Peyer's patch (tissue), 4 donors: ENCODE results near the gene SRSF8. TPM values are rescaled to one million over a fixed set of nuclear protein-coding genes. Genes with fewer than 3 reads are reported as not detected.

Source experiments
- DNase-seq, 3 donors: peaks; one replicate each; pipeline ENCODE4 v3.0.0-alpha.2; 2017 to 2019
- H3K27ac ChIP-seq, 4 donors: fragments of 200-600 bp; sonication (generic); one replicate each; pipeline ENCODE4 v1.5.1; 2016 to 2019
- H3K27me3 ChIP-seq, 2 donors: fragments of 200-600 bp; sonication (generic); one replicate each; pipeline ENCODE4 v1.5.1; 2019
- H3K36me3 ChIP-seq, 3 donors: fragments of 200-600 bp; sonication (generic); one replicate each; pipeline ENCODE4 v1.5.1; 2016 to 2019
- H3K4me1 ChIP-seq, 4 donors: fragments of 200-600 bp; sonication (generic); one replicate each; pipeline ENCODE4 v1.5.1; 2016 to 2019
- H3K4me3 ChIP-seq, 4 donors: fragments of 200-600 bp; sonication (generic); 1 replicate in 3 of 4; 2 replicates in 1 of 4; pipeline ENCODE4 v1.5.1; 2016 to 2019; ENCODE audit warnings: mild to moderate bottlenecking in 1 of 4
- H3K9me3 ChIP-seq, 4 donors: fragments of 200-600 bp; sonication (generic); one replicate each; pipeline ENCODE4 v1.5.1; 2016 to 2019; ENCODE audit warnings: mild to moderate bottlenecking in 1 of 4
- POLR2A ChIP-seq, 2 donors: fragments of 450-650 bp; IDR thresholded peaks; one replicate each; pipeline ENCODE4 v1.5.1; 2017; ENCODE audit warnings: antibody characterized with exemption in 2 of 2, mild to moderate bottlenecking in 2 of 2, moderate library complexity in 2 of 2
- total RNA-seq, 4 donors: library from RNA; depleted of rRNA; stranded (reverse); fragments of >200 nt; gene quantifications; one replicate each; pipeline ENCODE4 v1.1.0, GENCODE V29; 2016
- TF ChIP-seq, protein P1 (sequence below), 6 experiments: fragments of 450-650 bp in 4 of 6; fragments of 200-600 bp in 2 of 6; sonication (generic) in 1 of 6; IDR thresholded peaks; one replicate each; pipeline ENCODE4 v1.5.1; 2017 to 2019; ENCODE audit warnings: antibody characterized with exemption in 6 of 6, mild to moderate bottlenecking in 3 of 6, moderate library complexity in 1 of 6

Gene SRSF8
- total RNA-seq, 4 donors from 2014 or later, result 19.0 to 41.0 (median 27.4) TPM

DNA sequence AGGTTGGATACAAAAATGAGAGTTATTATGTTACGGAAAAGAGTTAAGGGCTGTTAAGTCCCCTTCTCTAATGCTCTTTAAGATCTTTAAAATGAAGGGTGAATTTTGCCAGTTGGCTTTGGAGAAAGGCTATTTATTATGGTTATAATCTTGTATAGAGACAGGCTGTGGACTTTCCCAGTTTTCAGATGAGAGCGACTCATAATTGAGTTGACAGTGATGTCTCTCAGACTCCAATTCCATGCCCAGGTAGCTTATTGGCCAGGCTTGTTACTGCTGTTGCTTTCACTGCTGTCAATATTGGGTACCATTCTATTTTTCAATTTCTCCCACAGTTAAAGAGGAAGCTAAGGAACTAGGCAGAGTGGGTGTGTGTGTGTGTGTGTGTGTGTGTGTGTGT lies 36.0 kb downstream of the SRSF8 start:
- TF ChIP-seq, protein P1, sequence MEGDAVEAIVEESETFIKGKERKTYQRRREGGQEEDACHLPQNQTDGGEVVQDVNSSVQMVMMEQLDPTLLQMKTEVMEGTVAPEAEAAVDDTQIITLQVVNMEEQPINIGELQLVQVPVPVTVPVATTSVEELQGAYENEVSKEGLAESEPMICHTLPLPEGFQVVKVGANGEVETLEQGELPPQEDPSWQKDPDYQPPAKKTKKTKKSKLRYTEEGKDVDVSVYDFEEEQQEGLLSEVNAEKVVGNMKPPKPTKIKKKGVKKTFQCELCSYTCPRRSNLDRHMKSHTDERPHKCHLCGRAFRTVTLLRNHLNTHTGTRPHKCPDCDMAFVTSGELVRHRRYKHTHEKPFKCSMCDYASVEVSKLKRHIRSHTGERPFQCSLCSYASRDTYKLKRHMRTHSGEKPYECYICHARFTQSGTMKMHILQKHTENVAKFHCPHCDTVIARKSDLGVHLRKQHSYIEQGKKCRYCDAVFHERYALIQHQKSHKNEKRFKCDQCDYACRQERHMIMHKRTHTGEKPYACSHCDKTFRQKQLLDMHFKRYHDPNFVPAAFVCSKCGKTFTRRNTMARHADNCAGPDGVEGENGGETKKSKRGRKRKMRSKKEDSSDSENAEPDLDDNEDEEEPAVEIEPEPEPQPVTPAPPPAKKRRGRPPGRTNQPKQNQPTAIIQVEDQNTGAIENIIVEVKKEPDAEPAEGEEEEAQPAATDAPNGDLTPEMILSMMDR (IDR thresholded peaks at IDR 0.05), result no peak
- TF ChIP-seq POLR2A (IDR thresholded peaks at IDR 0.05), result no peak
- Histone ChIP-seq H3K9me3 (no peaks in the 10 kb centered on the region), H3K4me1 (peaks cover 0 to 3% (median 0%) of the 10 kb centered on the region in 4 donors), H3K4me3 (no peak overlapping the region), H3K36me3 (no peaks in the 10 kb centered on the region), H3K27me3 (no peaks in the 10 kb centered on the region), H3K27ac (no peak overlapping the region)
- no peak for DNase-seq

DNA sequence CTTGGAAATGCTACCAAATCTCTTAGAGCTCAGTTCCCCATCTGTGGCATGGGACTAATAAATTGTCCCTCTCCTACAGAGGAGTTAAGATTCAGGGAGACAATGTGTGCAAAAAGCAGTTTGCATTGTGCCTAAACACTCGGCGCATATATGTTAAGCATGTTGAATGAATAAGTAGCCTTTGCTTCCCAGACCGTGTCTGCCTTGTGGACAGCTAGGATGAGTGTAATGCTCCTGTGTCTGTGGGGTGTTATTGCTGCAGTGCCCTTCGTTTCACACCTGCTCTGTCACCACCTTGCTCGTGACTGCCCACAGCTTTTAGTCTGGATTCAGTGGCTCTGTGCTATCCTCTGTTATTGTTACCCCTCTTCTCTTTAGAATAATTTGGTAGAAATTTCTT lies 37.0 kb downstream of the SRSF8 start:
- TF ChIP-seq, protein P1 (IDR thresholded peaks at IDR 0.05), result no peak
- no peak for TF ChIP-seq POLR2A (IDR thresholded peaks at IDR 0.05)
- Histone ChIP-seq H3K27me3 (no peaks in the 10 kb centered on the region), H3K9me3 (no peaks in the 10 kb centered on the region), H3K36me3 (no peaks in the 10 kb centered on the region), H3K27ac (no peak overlapping the region), H3K4me1 (peaks cover 0 to 3% (median 0%) of the 10 kb centered on the region in 4 donors), H3K4me3 (no peak overlapping the region)
- DNase-seq, result no peak

DNA sequence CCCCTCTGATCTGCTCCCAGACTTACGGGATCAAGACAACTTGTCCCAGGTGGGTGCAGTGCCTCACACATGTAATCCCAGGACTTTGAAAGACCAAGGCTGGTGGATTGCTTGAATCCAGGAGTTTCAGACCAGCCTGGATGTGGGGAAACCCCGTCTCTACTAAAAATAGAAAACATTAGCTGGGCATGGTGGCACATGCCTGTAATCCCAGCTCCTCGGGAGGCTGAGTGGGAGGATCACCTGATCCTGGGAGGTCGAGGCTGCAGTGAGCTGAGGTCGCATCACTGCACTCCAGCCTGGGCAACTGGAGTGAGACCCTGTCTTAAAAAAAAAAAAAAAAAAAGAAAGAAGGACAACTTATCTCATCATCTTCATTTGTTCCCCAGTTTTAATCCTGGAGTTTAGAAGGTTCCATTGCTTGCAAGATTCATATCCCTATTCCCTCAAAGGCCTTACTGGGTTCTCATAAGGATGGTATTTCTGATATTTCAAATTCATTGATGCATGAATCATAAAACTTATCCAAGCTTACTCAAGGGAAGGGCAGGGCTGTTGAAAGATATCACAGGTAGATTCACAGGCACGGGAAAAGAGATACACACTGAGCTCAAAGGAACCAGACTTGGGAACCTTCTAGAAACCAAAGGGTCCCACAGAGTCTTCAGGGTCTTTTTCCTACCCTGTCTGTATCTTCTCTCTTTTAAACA lies 37.6 kb downstream of the SRSF8 start:
- Histone ChIP-seq H3K36me3 (no peaks in the 10 kb centered on the region), H3K27me3 (no peaks in the 10 kb centered on the region), H3K9me3 (no peaks in the 10 kb centered on the region), H3K27ac (no peak overlapping the region), H3K4me3 (no peak overlapping the region), H3K4me1 (peaks cover 0 to under 1% (median 0%) of the 10 kb centered on the region in 4 donors)
- TF ChIP-seq, protein P1 (IDR thresholded peaks at IDR 0.05), result no peak
- no peak for TF ChIP-seq POLR2A (IDR thresholded peaks at IDR 0.05)
- no peak for DNase-seq

GRCh38 chr11:95104856-95105255 lies 38.1 kb downstream of the SRSF8 start:
- no peaks in the 10 kb centered on the region for H3K9me3 ChIP-seq
- TF ChIP-seq POLR2A (IDR thresholded peaks at IDR 0.05), result no peak
- TF ChIP-seq, protein P1 (IDR thresholded peaks at IDR 0.05), result no peak
- H3K27me3 ChIP-seq, result no peaks in the 10 kb centered on the region
- no peaks in the 10 kb centered on the region for H3K36me3 ChIP-seq
- no peak overlapping the region for H3K27ac ChIP-seq
- no peak overlapping the region for H3K4me3 ChIP-seq
- no peaks in the 10 kb centered on the region for H3K4me1 ChIP-seq
- DNase-seq, result no peak

- H3K27me3 ChIP-seq, result no peaks in the 10 kb centered on the region
- DNase-seq, result no peak
- no peaks in the 10 kb centered on the region for H3K9me3 ChIP-seq
- no peaks in the 10 kb centered on the region for H3K4me1 ChIP-seq
- H3K36me3 ChIP-seq, result no peaks in the 10 kb centered on the region
- TF ChIP-seq, protein P1 (IDR thresholded peaks at IDR 0.05), result no peak
- TF ChIP-seq POLR2A (IDR thresholded peaks at IDR 0.05), result no peak
- peak overlapping the region in 3 of 4 donors; percentile 10 to 45 (median 35) for H3K27ac ChIP-seq
- H3K4me3 ChIP-seq, result no peak overlapping the region
These were observed 41.5 kb downstream of the SRSF8 start for GRCh38 chr11:95108159-95108611.
